SK-N-MC (cell line): ENCODE measurements around the gene BEX2.

Source experiments
- EZH2 ChIP-seq: fragments of 200-600 bp; sonication (generic); IDR thresholded peaks from one replicate; pipeline ENCODE4 v1.6.1; 2017; ENCODE audit warnings: antibody characterized with exemption
- POLR2AphosphoS5 ChIP-seq: IDR thresholded peaks from 2 replicates; pipeline ENCODE4 v1.6.1; 2012; ENCODE audit warnings: mild to moderate bottlenecking, low read depth, low read length, borderline replicate concordance

GRCh38 chrX:103344606-103345005 is 33.8 kb upstream of the BEX2 start:
- TF ChIP-seq EZH2 (no peak), POLR2AphosphoS5 (no peak)
